GM19025 (cell line): ENCODE results near the gene SLC39A11.
A peak's percentile ranks its signal among the peaks of the same experiment; 100 is the strongest.

Source experiments
- ATAC-seq: cut with Tn5 transposase; IDR thresholded peaks from one replicate; pipeline ENCODE4 v1.9.1; 2021; ENCODE audit warnings: mild to moderate bottlenecking, low read depth, moderate library complexity; ENCODE audit not compliant: unreplicated experiment

SLC39A11 gene

GRCh38 chr17:72887322-72887721, 205.2 kb downstream of the SLC39A11 start:
- no peak for ATAC-seq

GRCh38 chr17:72886622-72887021, 205.9 kb downstream of the SLC39A11 start:
- ATAC-seq: no peak

- ATAC-seq: no peak
These were observed 208.4 kb downstream of the SLC39A11 start for GRCh38 chr17:72884066-72884465.

GRCh38 chr17:72883351-72883750, 209.1 kb downstream of the SLC39A11 start:
- no peak for ATAC-seq

GRCh38 chr17:72882426-72882825, 210.1 kb downstream of the SLC39A11 start:
- ATAC-seq: no peak

GRCh38 chr17:72879877-72880276, 212.6 kb downstream of the SLC39A11 start:
- ATAC-seq: no peak

GRCh38 chr17:72878975-72879660, 213.4 kb downstream of the SLC39A11 start:
- no peak for ATAC-seq

GRCh38 chr17:72877348-72877747, 215.1 kb downstream of the SLC39A11 start:
- ATAC-seq: no peak

- ATAC-seq: no peak
These were observed 216.1 kb downstream of the SLC39A11 start for GRCh38 chr17:72876413-72876812.

GRCh38 chr17:72875361-72875760, 217.1 kb downstream of the SLC39A11 start:
- no peak for ATAC-seq

GRCh38 chr17:72872396-72872795, 220.1 kb downstream of the SLC39A11 start:
- no peak for ATAC-seq

- no peak for ATAC-seq
These were observed 222.0 kb downstream of the SLC39A11 start for GRCh38 chr17:72870367-72870985.

- no peak for ATAC-seq
These were observed 222.9 kb downstream of the SLC39A11 start for GRCh38 chr17:72869630-72870029.

- no peak for ATAC-seq
These were observed 226.5 kb downstream of the SLC39A11 start for GRCh38 chr17:72865954-72866353.

- peak; percentile 87 for ATAC-seq
These were observed 228.8 kb downstream of the SLC39A11 start for GRCh38 chr17:72863526-72864211.

- no peak for ATAC-seq
These were observed 230.1 kb downstream of the SLC39A11 start for GRCh38 chr17:72862276-72862999.

GRCh38 chr17:72861811-72862210, 230.7 kb downstream of the SLC39A11 start:
- no peak for ATAC-seq

- ATAC-seq: no peak
These were observed 231.7 kb downstream of the SLC39A11 start for GRCh38 chr17:72860778-72861177.

- no peak for ATAC-seq
These were observed 233.5 kb downstream of the SLC39A11 start for GRCh38 chr17:72858826-72859495.
